AG09309 (cell line): ENCODE results near the gene CNIH3.
A peak's percentile ranks its signal among the peaks of the same experiment; 100 is the strongest.

ENCODE experiments used
- DNase-seq: peaks from one replicate; pipeline ENCODE4 v3.0.0-alpha.2; 2010; ENCODE audit warnings: low read depth
- H3K4me3 ChIP-seq: 2 replicates; pipeline ENCODE4 v1.5.1; 2011; ENCODE audit warnings: mild to moderate bottlenecking, low read depth, low read length, moderate library complexity; ENCODE audit not compliant: control insufficient read depth
- TF ChIP-seq, protein P1 (sequence below): IDR thresholded peaks from 2 replicates; pipeline ENCODE4 v1.5.1; 2011; ENCODE audit warnings: mild to moderate bottlenecking, low read depth, low read length, inconsistent platforms; ENCODE audit not compliant: insufficient read depth, control insufficient read depth; ENCODE audit errors: missing control alignments

CNIH3 gene

DNA sequence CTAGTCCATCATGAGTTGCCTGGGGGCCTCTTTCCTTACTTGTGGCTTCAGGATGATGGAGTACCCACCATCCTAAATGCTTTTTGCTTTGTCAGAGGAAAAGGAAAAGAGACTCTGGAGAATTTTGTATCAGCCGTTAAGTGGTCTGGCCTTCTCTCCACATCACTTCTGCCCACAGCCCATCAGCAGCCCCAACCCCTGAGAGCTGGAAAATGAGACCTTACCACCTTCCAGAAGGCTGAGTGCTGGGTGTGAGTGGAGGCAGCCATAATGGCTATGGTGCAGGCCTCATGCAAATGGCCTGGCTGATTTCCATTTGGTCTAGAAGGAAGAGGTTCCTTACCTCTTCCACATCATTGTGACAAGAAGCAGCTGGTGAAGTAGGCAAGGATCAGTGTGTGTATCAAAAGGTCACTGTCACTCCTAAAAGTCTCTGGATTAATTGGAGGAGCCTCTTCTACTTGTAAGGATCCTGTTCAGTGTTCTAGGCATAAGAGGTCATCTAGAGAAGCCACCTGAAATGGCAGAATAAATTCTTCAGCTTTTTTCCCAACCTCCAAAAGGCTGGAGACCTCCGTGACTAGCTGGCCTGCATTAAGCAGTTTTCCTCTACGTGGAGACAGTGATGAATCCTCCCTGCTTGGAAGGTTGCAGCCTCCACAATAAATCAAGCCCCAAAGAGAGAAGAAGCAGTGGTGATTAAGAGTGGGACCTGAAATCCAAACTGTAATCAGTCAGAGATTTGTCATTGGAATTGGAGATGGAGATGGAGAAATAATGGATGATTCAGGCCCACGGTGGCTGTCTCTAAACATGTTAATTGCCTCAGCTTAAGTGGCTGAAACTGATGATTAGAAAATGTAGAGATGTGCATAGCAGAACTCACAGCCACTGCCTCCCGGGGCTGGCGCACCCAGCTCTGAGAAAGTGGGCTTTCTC, 111.5 kb downstream of the CNIH3 start:
- TF ChIP-seq, protein P1, sequence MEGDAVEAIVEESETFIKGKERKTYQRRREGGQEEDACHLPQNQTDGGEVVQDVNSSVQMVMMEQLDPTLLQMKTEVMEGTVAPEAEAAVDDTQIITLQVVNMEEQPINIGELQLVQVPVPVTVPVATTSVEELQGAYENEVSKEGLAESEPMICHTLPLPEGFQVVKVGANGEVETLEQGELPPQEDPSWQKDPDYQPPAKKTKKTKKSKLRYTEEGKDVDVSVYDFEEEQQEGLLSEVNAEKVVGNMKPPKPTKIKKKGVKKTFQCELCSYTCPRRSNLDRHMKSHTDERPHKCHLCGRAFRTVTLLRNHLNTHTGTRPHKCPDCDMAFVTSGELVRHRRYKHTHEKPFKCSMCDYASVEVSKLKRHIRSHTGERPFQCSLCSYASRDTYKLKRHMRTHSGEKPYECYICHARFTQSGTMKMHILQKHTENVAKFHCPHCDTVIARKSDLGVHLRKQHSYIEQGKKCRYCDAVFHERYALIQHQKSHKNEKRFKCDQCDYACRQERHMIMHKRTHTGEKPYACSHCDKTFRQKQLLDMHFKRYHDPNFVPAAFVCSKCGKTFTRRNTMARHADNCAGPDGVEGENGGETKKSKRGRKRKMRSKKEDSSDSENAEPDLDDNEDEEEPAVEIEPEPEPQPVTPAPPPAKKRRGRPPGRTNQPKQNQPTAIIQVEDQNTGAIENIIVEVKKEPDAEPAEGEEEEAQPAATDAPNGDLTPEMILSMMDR: no peak
- no peak overlapping the region for H3K4me3 ChIP-seq
- DNase-seq: peak; percentile 52

- no peak for DNase-seq
- TF ChIP-seq, protein P1: no peak
- H3K4me3 ChIP-seq: no peak overlapping the region
Measured at GRCh38 chr1:224730540-224730939, 114.4 kb downstream of the CNIH3 start.

DNA sequence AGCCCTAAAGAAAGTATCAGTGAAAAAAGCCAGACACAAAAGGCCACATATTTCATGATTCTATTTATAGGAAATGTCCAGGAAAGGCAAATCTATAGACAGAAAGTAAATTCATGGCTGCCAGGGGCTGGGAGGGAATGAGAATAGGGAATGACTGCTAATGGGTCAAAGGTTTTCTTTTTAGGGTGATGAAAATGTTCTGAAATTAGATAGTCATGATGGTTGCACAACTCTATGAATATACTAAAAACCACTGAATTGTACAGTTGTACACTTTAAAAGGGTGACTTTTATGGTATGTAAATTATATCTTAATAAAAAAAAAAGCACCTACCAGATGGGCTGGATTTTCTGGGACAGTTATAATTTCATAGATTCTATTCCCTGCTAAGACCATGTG, 114.8 kb downstream of the CNIH3 start:
- DNase-seq: no peak
- TF ChIP-seq, protein P1: no peak
- no peak overlapping the region for H3K4me3 ChIP-seq

DNA sequence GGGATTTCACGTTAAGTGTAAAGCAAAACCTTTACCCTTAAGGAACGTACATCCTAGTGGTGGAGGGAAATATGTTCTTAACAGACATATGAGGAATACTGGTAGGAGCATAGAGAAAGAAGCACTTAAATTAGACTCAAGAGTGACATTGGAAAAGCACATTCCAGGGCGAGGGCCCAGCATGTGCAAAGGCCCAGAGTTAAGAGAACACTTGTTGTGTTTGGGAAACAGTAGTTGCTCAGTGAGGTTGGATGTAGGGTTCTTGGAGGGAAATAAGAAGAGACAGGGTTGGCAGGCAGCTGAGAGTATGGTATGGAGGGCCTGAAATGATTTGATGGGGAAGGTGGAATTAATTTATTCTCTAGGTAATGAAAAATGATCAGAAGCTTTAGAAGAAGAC, 115.5 kb downstream of the CNIH3 start:
- no peak for DNase-seq
- no peak overlapping the region for H3K4me3 ChIP-seq
- TF ChIP-seq, protein P1: no peak

DNA sequence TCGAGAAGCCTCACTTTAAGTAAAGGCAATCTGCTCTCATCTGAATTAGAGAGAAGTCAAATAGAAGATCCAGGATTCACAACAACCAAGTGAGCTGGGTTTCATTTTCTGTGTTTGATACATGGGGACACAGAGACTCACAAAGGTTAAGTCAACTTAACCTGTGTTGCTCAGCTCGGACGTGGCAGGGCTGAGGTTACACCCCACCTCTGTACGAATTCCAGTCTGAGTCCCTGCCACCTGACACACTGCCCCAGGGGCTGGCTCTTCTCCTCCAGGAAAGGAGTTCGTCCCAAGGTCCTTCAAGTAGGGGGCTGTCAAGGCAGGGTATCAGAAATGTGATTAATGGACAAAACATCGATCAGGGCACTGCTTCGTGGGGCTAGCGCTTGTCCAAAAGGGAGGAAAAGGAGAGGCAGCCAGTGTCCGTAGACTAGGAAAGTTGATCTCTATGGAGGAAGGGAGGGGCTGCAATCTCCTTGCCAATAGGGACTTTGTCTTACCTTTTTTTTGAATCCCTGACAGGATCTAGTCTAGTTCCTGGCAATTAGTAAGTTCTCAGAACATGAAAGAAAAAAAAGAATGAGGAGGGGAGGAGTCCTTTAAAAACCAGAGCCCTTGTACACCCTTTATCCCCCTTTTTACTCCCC, 116.4 kb downstream of the CNIH3 start:
- no peak overlapping the region for H3K4me3 ChIP-seq
- DNase-seq: no peak
- TF ChIP-seq, protein P1: no peak

- no peak overlapping the region for H3K4me3 ChIP-seq
- no peak for DNase-seq
- TF ChIP-seq, protein P1: no peak
Measured at GRCh38 chr1:224733027-224733911, 117.2 kb downstream of the CNIH3 start.
